H9 (cell line): ENCODE data around the gene MITD1. TPM values are rescaled to one million over a fixed set of nuclear protein-coding genes. Genes with fewer than 3 reads are reported as not detected.

Source experiments
- DNase-seq: peaks from one replicate; pipeline ENCODE4 v3.0.0-alpha.2; 2017
- H2AFZ ChIP-seq: one replicate; pipeline ENCODE4 v1.6.1; 2013; ENCODE audit warnings: mild to moderate bottlenecking, low read length, control low read depth, moderate library complexity
- H2AK5ac ChIP-seq: 2 replicates; pipeline ENCODE4 v1.6.1; 2013; ENCODE audit warnings: low read length, control low read depth, mixed read lengths; ENCODE audit not compliant: insufficient read length
- H2BK120ac ChIP-seq: one replicate; pipeline ENCODE4 v1.6.1; 2013; ENCODE audit warnings: low read depth, mild to moderate bottlenecking, low read length, control low read depth, inconsistent platforms; ENCODE audit not compliant: poor library complexity, severe bottlenecking
- H2BK12ac ChIP-seq: 2 replicates; pipeline ENCODE4 v1.6.1; 2013; ENCODE audit warnings: low read length, control low read depth, mixed read lengths, low read depth; ENCODE audit not compliant: insufficient read length
- H2BK15ac ChIP-seq: 2 replicates; pipeline ENCODE4 v1.6.1; 2013; ENCODE audit warnings: low read depth, low read length, control low read depth
- H2BK20ac ChIP-seq: one replicate; pipeline ENCODE4 v1.6.1; 2013; ENCODE audit warnings: low read depth, mild to moderate bottlenecking, low read length, control low read depth, inconsistent platforms; ENCODE audit not compliant: poor library complexity, severe bottlenecking
- H2BK5ac ChIP-seq: 2 replicates; pipeline ENCODE4 v1.6.1; 2013; ENCODE audit warnings: low read length, control low read depth, mixed read lengths; ENCODE audit not compliant: insufficient read length
- H3K14ac ChIP-seq: 2 replicates; pipeline ENCODE4 v1.6.1; 2013; ENCODE audit warnings: low read length, control low read depth; ENCODE audit not compliant: insufficient read depth
- H3K18ac ChIP-seq: 2 replicates; pipeline ENCODE4 v1.6.1; 2013; ENCODE audit warnings: low read depth, mild to moderate bottlenecking, mixed read lengths, low read length, control low read depth; ENCODE audit not compliant: insufficient read length
- H3K23ac ChIP-seq: 2 replicates; pipeline ENCODE4 v1.6.1; 2013; ENCODE audit warnings: low read length, control low read depth, mixed read lengths, low read depth; ENCODE audit not compliant: insufficient read length
- H3K23me2 ChIP-seq: 2 replicates; pipeline ENCODE4 v1.6.1; 2013; ENCODE audit warnings: low read depth, mild to moderate bottlenecking, mixed read lengths, low read length, control low read depth; ENCODE audit not compliant: insufficient read length, poor library complexity, severe bottlenecking
- H3K27ac ChIP-seq: 2 replicates; pipeline ENCODE4 v1.5.1; 2013; ENCODE audit warnings: low read length, control low read depth, mixed read lengths, low read depth; ENCODE audit not compliant: insufficient read length
- H3K27me3 ChIP-seq: 2 replicates; pipeline ENCODE4 v1.6.1; 2013; ENCODE audit warnings: low read length, control low read depth, inconsistent platforms; ENCODE audit not compliant: insufficient read depth
- H3K4ac ChIP-seq: 2 replicates; pipeline ENCODE4 v1.6.1; 2013; ENCODE audit warnings: low read depth, mild to moderate bottlenecking, control low read depth, inconsistent platforms, low read length, moderate library complexity
- H3K4me1 ChIP-seq: 2 replicates; pipeline ENCODE4 v1.6.1; 2013; ENCODE audit warnings: low read length, control low read depth, inconsistent platforms; ENCODE audit not compliant: insufficient read depth
- H3K4me2 ChIP-seq: 2 replicates; pipeline ENCODE4 v1.6.1; 2013; ENCODE audit warnings: low read length, control low read depth, mixed read lengths; ENCODE audit not compliant: insufficient read length, insufficient read depth
- H3K56ac ChIP-seq: 2 replicates; pipeline ENCODE4 v1.6.1; 2013; ENCODE audit warnings: low read depth, mild to moderate bottlenecking, mixed read lengths, low read length, control low read depth; ENCODE audit not compliant: insufficient read length
- H3K79me1 ChIP-seq: 2 replicates; pipeline ENCODE4 v1.6.1; 2013; ENCODE audit warnings: low read depth, mild to moderate bottlenecking, moderate library complexity, low read length, control low read depth, inconsistent platforms; ENCODE audit not compliant: insufficient read depth, poor library complexity, severe bottlenecking
- H3K79me2 ChIP-seq: 2 replicates; pipeline ENCODE4 v1.6.1; 2013; ENCODE audit warnings: low read length, control low read depth, inconsistent platforms; ENCODE audit not compliant: insufficient read depth
- H3K9ac ChIP-seq: 2 replicates; pipeline ENCODE4 v1.6.1; 2013; ENCODE audit warnings: low read length, control low read depth, mixed read lengths; ENCODE audit not compliant: insufficient read length; ENCODE audit errors: extremely low read depth
- H3K9me3 ChIP-seq: one replicate; pipeline ENCODE4 v1.6.1; 2013; ENCODE audit warnings: low read depth, low read length, inconsistent platforms; ENCODE audit not compliant: control insufficient read depth
- H3T11ph ChIP-seq: one replicate; pipeline ENCODE4 v1.6.1; 2013; ENCODE audit warnings: mild to moderate bottlenecking, low read length, control low read depth, inconsistent platforms
- H4K20me1 ChIP-seq: one replicate; pipeline ENCODE4 v1.6.1; 2013; ENCODE audit not compliant: control insufficient read depth, insufficient read length, insufficient read depth
- H4K5ac ChIP-seq: 2 replicates; pipeline ENCODE4 v1.6.1; 2013; ENCODE audit warnings: low read depth, mild to moderate bottlenecking, mixed read lengths, low read length, control low read depth; ENCODE audit not compliant: insufficient read length
- H4K8ac ChIP-seq: replicated peaks from 2 replicates; pipeline ENCODE4 v1.6.1; 2013; ENCODE audit warnings: low read length, control low read depth, mixed read lengths, low read depth; ENCODE audit not compliant: insufficient read length
- H4K91ac ChIP-seq: 2 replicates; pipeline ENCODE4 v1.6.1; 2013; ENCODE audit warnings: low read depth, mild to moderate bottlenecking, moderate library complexity, mixed read lengths, low read length, control low read depth; ENCODE audit not compliant: insufficient read length
- H3K27ac Mint-ChIP-seq, 3 experiments: 2 replicates in 2 of 3; 3 replicates in 1 of 3; pipeline ENCODE4 v1.8.0; 2020 to 2021; ENCODE audit warnings: mixed read lengths in 3 of 3, mild to moderate bottlenecking in 1 of 3, moderate library complexity in 1 of 3
- H3K27me3 Mint-ChIP-seq: 2 replicates; pipeline ENCODE4 v1.8.0; 2021; ENCODE audit warnings: low read depth, mild to moderate bottlenecking, moderate library complexity, mixed read lengths
- H3K36me3 Mint-ChIP-seq, 3 experiments: 2 replicates in 2 of 3; 3 replicates in 1 of 3; pipeline ENCODE4 v1.8.0; 2020 to 2021; ENCODE audit warnings: low read depth in 3 of 3, mixed read lengths in 3 of 3; ENCODE audit not compliant: insufficient read depth in 1 of 3
- H3K4me1 Mint-ChIP-seq, 2 experiments: 2 replicates each; pipeline ENCODE4 v1.8.0; 2020; ENCODE audit warnings: mixed read lengths in 2 of 2
- H3K4me3 Mint-ChIP-seq, 2 experiments: 2 replicates in 1 of 2; 3 replicates in 1 of 2; pipeline ENCODE4 v1.8.0; 2020 to 2021; ENCODE audit warnings: mild to moderate bottlenecking in 2 of 2, mixed read lengths in 2 of 2, moderate library complexity in 1 of 2
- H3K9me3 Mint-ChIP-seq, 2 experiments: 2 replicates in 1 of 2; 3 replicates in 1 of 2; pipeline ENCODE4 v1.8.0; 2020; ENCODE audit warnings: mild to moderate bottlenecking in 2 of 2, mixed read lengths in 2 of 2, moderate library complexity in 1 of 2
- WGBS: extraction: QIAGEN DNeasy Blood & Tissue Kit; methylation state at CpG from one replicate; pipeline ENCODE4 v1.1.7; 2013; ENCODE audit warnings: missing lambda C conversion rate, low lambda C conversion rate, mixed read lengths; ENCODE audit not compliant: insufficient read length; ENCODE audit errors: extremely low coverage; 5-methylcytosine and 5-hydroxymethylcytosine counted together
- total RNA-seq: library from RNA; stranded (reverse); gene quantifications from 2 replicates; pipeline ENCODE4 v1.2.1, GENCODE V29; 2021
- TF ChIP-seq, protein P1 (sequence below): fragments of 200-600 bp; sonication (generic); conservative IDR thresholded peaks from 3 replicates; pipeline ENCODE4 v1.8.0; 2021; ENCODE audit warnings: antibody characterized with exemption, mild to moderate bottlenecking

The MITD1 gene
- total RNA-seq, 1 experiment from 2014 or later: 35.2 TPM

DNA sequence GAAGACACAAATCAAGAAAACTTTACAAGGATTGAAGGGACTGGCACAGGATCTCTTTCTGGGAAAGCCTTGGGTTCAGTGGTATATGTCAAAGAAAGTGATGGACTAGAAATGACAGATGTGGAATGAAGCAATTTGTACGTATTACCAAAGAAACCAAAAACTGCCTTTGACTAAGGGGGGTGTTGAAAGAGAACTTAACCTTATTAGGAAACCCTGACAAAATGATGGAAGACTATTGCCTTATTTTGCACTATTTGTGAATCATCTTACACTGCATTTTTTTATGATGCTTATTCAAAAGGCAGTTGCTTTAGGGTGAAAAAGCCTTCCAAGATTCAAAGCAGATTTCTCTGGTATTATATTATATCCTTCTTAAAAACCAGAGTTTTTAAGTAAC is 30.2 kb downstream of the MITD1 start:
- Histone ChIP-seq H4K20me1 (peaks cover 2% of the 10 kb centered on the region), H4K8ac (no peak overlapping the region), H3K56ac (no peak overlapping the region), H3K9me3 (no peaks in the 10 kb centered on the region), H3K4me2 (no peak overlapping the region), H2AFZ (no peak overlapping the region), H3K18ac (no peak overlapping the region), H3K23me2 (peaks cover 12% of the 10 kb centered on the region), H2BK20ac (no peak overlapping the region), H3K23ac (no peak overlapping the region), H3T11ph (no peak overlapping the region), H3K79me1 (no peaks in the 10 kb centered on the region), H3K27me3 (no peaks in the 10 kb centered on the region), H2BK120ac (no peak overlapping the region), H2BK12ac (no peak overlapping the region), H3K9ac (no peak overlapping the region), H3K79me2 (no peaks in the 10 kb centered on the region), H3K14ac (no peak overlapping the region), H3K27ac (no peak overlapping the region), H4K5ac (no peak overlapping the region), H3K4ac (no peak overlapping the region), H2BK5ac (no peak overlapping the region), H3K4me1 (0 out of 2 replicates have a peak, but pooled peaks cover 2% of the 10 kb centered on the region), H2AK5ac (no peak overlapping the region), H2BK15ac (no peak overlapping the region), H4K91ac (no peak overlapping the region)
- no peak for DNase-seq
- Mint-ChIP-seq H3K4me1 (peaks cover 9 to 13% of the 10 kb centered on the region in 2 experiments), H3K36me3 (no peaks in the 10 kb centered on the region; a peak in 3 of 7 replicates), H3K27ac (no peak overlapping the region), H3K9me3 (no peaks in the 10 kb centered on the region), H3K4me3 (no peak overlapping the region), H3K27me3 (no peaks in the 10 kb centered on the region)
- TF ChIP-seq, protein P1, sequence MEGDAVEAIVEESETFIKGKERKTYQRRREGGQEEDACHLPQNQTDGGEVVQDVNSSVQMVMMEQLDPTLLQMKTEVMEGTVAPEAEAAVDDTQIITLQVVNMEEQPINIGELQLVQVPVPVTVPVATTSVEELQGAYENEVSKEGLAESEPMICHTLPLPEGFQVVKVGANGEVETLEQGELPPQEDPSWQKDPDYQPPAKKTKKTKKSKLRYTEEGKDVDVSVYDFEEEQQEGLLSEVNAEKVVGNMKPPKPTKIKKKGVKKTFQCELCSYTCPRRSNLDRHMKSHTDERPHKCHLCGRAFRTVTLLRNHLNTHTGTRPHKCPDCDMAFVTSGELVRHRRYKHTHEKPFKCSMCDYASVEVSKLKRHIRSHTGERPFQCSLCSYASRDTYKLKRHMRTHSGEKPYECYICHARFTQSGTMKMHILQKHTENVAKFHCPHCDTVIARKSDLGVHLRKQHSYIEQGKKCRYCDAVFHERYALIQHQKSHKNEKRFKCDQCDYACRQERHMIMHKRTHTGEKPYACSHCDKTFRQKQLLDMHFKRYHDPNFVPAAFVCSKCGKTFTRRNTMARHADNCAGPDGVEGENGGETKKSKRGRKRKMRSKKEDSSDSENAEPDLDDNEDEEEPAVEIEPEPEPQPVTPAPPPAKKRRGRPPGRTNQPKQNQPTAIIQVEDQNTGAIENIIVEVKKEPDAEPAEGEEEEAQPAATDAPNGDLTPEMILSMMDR: no peak
- no CpG with 5 or more reads among the region's 1 CpG for WGBS
